Superior temporal gyrus (tissue), 1 donor: Measurements from ENCODE around the gene MAGEF1.
"Not testable (repeated sequence)": the region's sequence is repeated elsewhere in the genome, so short reads cannot be mapped to it uniquely, and the experiment has no call there.

Experiments used
- DNase-seq: peaks from one replicate; pipeline ENCODE4 v3.0.0-alpha.2; 2016; ENCODE audit errors: extremely low spot score

MAGEF1 gene

GRCh38 chr3:184742676-184743135, 30.8 kb upstream of the MAGEF1 start:
- DNase-seq: no peak

- no peak for DNase-seq
Observed at GRCh38 chr3:184741798-184742675, 30.2 kb upstream of the MAGEF1 start.

- no peak for DNase-seq
Observed at GRCh38 chr3:184741259-184741556, 29.3 kb upstream of the MAGEF1 start.

GRCh38 chr3:184740509-184741258, 28.8 kb upstream of the MAGEF1 start:
- DNase-seq: no peak

GRCh38 chr3:184739594-184740505, 28.0 kb upstream of the MAGEF1 start:
- DNase-seq: no peak

- DNase-seq: no peak
Observed at GRCh38 chr3:184738982-184739381, 27.1 kb upstream of the MAGEF1 start.

- no peak for DNase-seq
Observed at GRCh38 chr3:184738506-184738890, 26.6 kb upstream of the MAGEF1 start.

GRCh38 chr3:184737641-184738505, 26.0 kb upstream of the MAGEF1 start:
- peak; percentile 68 for DNase-seq

- no peak for DNase-seq
Observed at GRCh38 chr3:184737063-184737462, 25.2 kb upstream of the MAGEF1 start.

GRCh38 chr3:184734903-184735701, 23.2 kb upstream of the MAGEF1 start:
- no peak for DNase-seq

GRCh38 chr3:184733971-184734608, 22.2 kb upstream of the MAGEF1 start:
- DNase-seq: no peak

GRCh38 chr3:184733181-184733580, 21.3 kb upstream of the MAGEF1 start:
- no peak for DNase-seq

- DNase-seq: no peak
Observed at GRCh38 chr3:184731786-184732537, 20.1 kb upstream of the MAGEF1 start.

GRCh38 chr3:184730924-184731323, 19.1 kb upstream of the MAGEF1 start:
- no peak for DNase-seq

GRCh38 chr3:184729154-184729553, 17.3 kb upstream of the MAGEF1 start:
- DNase-seq: not testable (repeated sequence)

GRCh38 chr3:184728010-184728527, 16.2 kb upstream of the MAGEF1 start:
- DNase-seq: no peak

- DNase-seq: peak; percentile 83
Observed at GRCh38 chr3:184727357-184728009, 15.6 kb upstream of the MAGEF1 start.

GRCh38 chr3:184726497-184726896, 14.6 kb upstream of the MAGEF1 start:
- no peak for DNase-seq
